Hair follicle dermal papilla cell (primary cell): ENCODE measurements around the gene TMEM190. TPM values are rescaled to one million over a fixed set of nuclear protein-coding genes. Genes with fewer than 3 reads are reported as not detected.

ENCODE experiments used
- total RNA-seq: library from RNA; depleted of rRNA; stranded (reverse); fragments of >200 nt; gene quantifications from 2 replicates; pipeline ENCODE4 v1.2.3, GENCODE V29; 2012

TMEM190 gene
- not detected in 2 replicates for total RNA-seq

GRCh38 chr19:55376241-55376933, at the start of gene TMEM190:
TSS of gene TMEM190 (plus strand) at chr19:55376826. CDS start at chr19:55376854, 28 bp downstream.

DNA sequence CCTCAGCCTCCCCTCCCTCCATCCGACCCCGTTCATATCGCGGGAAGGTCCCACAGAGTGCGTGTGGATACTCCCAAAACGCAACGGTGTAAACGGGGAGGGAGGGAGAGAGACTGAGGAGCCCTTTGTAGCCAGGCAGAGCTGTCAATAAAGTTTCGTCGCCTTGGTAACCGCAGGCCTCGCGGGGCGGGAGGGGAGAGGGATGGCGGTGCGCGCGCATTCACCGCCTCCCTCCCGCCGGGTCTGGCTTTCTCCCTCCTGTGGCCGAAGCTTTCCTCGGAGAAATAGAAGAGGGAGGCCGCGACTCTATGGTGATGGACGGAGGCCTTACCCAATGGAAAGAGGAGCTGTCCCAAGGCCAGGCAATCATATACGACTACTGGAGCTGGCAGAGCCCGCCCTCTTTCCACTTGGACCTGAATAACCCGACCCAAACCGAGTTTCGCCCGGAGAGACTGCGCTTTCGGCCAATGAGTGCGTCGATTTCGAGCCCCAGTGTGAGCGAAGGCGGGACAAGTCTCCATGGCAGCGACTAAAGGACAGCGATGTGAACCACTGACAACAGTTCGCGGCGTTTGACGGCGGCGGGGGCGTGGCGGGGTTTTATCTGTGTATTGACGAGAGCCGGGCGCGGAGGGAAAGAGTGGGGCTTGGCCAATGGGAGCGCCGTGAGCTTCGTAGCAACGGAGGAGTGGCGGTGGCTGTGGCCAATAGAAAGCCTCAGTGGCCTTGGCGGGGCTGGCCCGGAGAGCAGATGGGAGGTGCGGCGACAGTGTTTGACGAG, 37.3 kb upstream of the TMEM190 start, which contains the start of gene KMT5C:
Gene KMT5C (plus strand): TSS at position 772 of the 784 bp plus-strand sequence. CDS start 2,061 bp downstream, outside the sequence.

GRCh38 chr19:55354698-55355212, 21.9 kb upstream of the TMEM190 start, which contains the start of gene COX6B2:
TSS of gene COX6B2 (minus strand) at chr19:55354719. CDS start at chr19:55354521, 198 bp downstream.

DNA sequence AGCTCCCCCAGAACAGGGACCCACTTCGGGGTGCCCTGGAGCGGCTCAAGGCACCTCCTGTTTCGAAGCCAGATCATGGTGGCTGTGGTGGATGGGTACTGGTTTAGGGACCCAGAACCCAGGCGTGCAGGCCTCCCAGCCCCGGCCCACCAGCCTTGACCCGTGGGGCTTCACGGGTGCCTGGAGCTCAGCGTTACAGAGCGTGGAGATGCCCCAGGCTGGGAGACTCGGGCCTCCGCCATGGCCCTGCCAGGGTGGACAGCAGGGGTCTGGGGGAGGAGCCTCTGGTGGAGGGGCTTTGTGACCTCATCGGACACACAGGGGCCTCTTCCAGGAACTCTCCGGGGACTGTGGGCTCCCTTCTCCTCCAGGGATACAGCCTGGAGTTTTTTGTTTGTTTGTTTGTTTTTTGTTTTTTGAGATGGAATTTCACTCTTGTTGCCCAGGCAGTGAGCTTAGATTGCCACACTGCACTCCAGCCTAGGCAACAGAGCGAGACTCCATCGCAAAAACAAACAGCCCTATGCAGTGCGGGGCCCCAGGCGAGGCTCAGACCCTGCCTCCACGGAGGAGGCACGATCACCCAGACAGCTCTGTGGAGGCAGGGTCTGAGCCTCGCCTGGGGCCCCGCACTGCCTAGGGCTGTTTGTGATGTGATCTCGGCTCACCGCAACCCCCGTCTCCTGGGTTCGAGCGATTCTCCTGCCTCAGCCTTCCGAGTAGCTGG, 13.5 kb upstream of the TMEM190 start, which contains the start of gene GARIN5B:
Gene GARIN5B (minus strand): TSS at position 271 of the 727 bp plus-strand sequence. CDS start 194 bp downstream, at position 77.

GRCh38 chr19:55370305-55370988, 6.2 kb upstream of the TMEM190 start, which contains the start of gene IL11:
TSS of gene IL11 (minus strand) at chr19:55370463. CDS start at chr19:55370310, 153 bp downstream.

GRCh38 chr19:55384131-55384919, 7.7 kb downstream of the TMEM190 start, which contains the start of gene TMEM238:
TSS of gene TMEM238 (minus strand) at chr19:55384292. CDS start at chr19:55384259, 33 bp downstream.

GRCh38 chr19:55385724-55386492, 9.3 kb downstream of the TMEM190 start, which contains the start of gene RPL28:
TSS of gene RPL28 (plus strand) at chr19:55385932. CDS start at chr19:55386358, 426 bp downstream.

GRCh38 chr19:55407550-55407799, 30.8 kb downstream of the TMEM190 start, which contains the start of gene UBE2S:
TSS of gene UBE2S (minus strand) at chr19:55407788. CDS start at chr19:55407589, 199 bp downstream.

Other genes with a start within 250 kb of the TMEM190 start
- 0.65 and 0.97 TPM in 2 replicates for gene TNNT1, start 227.6 kb upstream of the TMEM190 start, total RNA-seq
- not detected in 2 replicates for gene TNNI3, start 219.1 kb upstream of the TMEM190 start, total RNA-seq
- 0.24 TPM in 1 of 2 replicates, not detected in the other for gene DNAAF3, start 210.2 kb upstream of the TMEM190 start, total RNA-seq
- gene SYT5, start 196.5 kb upstream of the TMEM190 start, total RNA-seq = not detected in 2 replicates
- 1.1 and 1.2 TPM in 2 replicates for gene PTPRH, start 167.3 kb upstream of the TMEM190 start, total RNA-seq
- gene TMEM86B, start 148.1 kb upstream of the TMEM190 start, total RNA-seq = 1.6 and 3.6 TPM in 2 replicates
- gene PPP6R1, start 117.8 kb upstream of the TMEM190 start, total RNA-seq = 42.9 and 47.7 TPM in 2 replicates
- gene HSPBP1, start 96.7 kb upstream of the TMEM190 start, total RNA-seq = 23.4 and 28.8 TPM in 2 replicates
- 4.9 and 5.1 TPM in 2 replicates for gene BRSK1, start 92.8 kb upstream of the TMEM190 start, total RNA-seq
- not detected in 2 replicates for gene TMEM150B, start 51.5 kb upstream of the TMEM190 start, total RNA-seq
- gene KMT5C, start 37.0 kb upstream of the TMEM190 start, total RNA-seq = 6.5 and 8.0 TPM in 2 replicates
- not detected in 2 replicates for gene COX6B2, start 22.1 kb upstream of the TMEM190 start, total RNA-seq
- gene GARIN5B, start 13.6 kb upstream of the TMEM190 start, total RNA-seq = not detected in 2 replicates
- 1.8 and 3.9 TPM in 2 replicates for gene IL11, start 6.4 kb upstream of the TMEM190 start, total RNA-seq
- 0.16 TPM in 1 of 2 replicates, not detected in the other for gene TMEM238, start 7.5 kb downstream of the TMEM190 start, total RNA-seq
- gene RPL28, start 9.1 kb downstream of the TMEM190 start, total RNA-seq = 184 and 254 TPM in 2 replicates
- gene UBE2S, start 31.0 kb downstream of the TMEM190 start, total RNA-seq = 26.6 and 29.0 TPM in 2 replicates
- not detected in 2 replicates for gene SHISA7, start 66.5 kb downstream of the TMEM190 start, total RNA-seq
- 80.3 and 91.3 TPM in 2 replicates for gene ISOC2, start 84.8 kb downstream of the TMEM190 start, total RNA-seq
- gene C19orf85, start 87.9 kb downstream of the TMEM190 start, total RNA-seq = not detected in 2 replicates
- 3.2 and 4.9 TPM in 2 replicates for gene ZNF628, start 99.8 kb downstream of the TMEM190 start, total RNA-seq
- gene NAT14, start 108.4 kb downstream of the TMEM190 start, total RNA-seq = 14.1 and 14.5 TPM in 2 replicates
- 48.0 and 60.0 TPM in 2 replicates for gene SSC5D, start 111.6 kb downstream of the TMEM190 start, total RNA-seq
- gene SBK2, start 160.3 kb downstream of the TMEM190 start, total RNA-seq = 0.16 TPM in 1 of 2 replicates, not detected in the other
- 0.12 and 0.81 TPM in 2 replicates for gene SBK3, start 168.7 kb downstream of the TMEM190 start, total RNA-seq
- 8.9 and 9.4 TPM in 2 replicates for gene ZNF579, start 204.0 kb downstream of the TMEM190 start, total RNA-seq
- gene FIZ1, start 222.7 kb downstream of the TMEM190 start, total RNA-seq = 3.9 and 7.3 TPM in 2 replicates
- 10.2 and 10.4 TPM in 2 replicates for gene ZNF524, start 223.5 kb downstream of the TMEM190 start, total RNA-seq
- 1.7 and 2.4 TPM in 2 replicates for gene ZNF865, start 228.8 kb downstream of the TMEM190 start, total RNA-seq
- gene ZNF784, start 247.7 kb downstream of the TMEM190 start, total RNA-seq = 7.0 and 8.5 TPM in 2 replicates